HepG2 (cell line): ENCODE measurements around the gene HMCN2. TPM values are rescaled to one million over a fixed set of nuclear protein-coding genes. Genes with fewer than 3 reads are reported as not detected.

Source experiments
- ATF7 ChIP-seq, 2 experiments: fragments of 450-650 bp in 1 of 2; sonication (generic) in 1 of 2; formaldehyde crosslinking in 1 of 2; IDR thresholded peaks; 2 replicates each; pipeline versions ENCODE4 v1.4.0 to v1.6.1; 2016 to 2020; ENCODE audit warnings: antibody characterized with exemption in 1 of 2, mild to moderate bottlenecking in 1 of 2, missing genetic modification reagents in 1 of 2
- ATRX ChIP-seq: sonication (generic); formaldehyde crosslinking; IDR thresholded peaks from 2 replicates; pipeline ENCODE4 v1.4.0; 2020; ENCODE audit warnings: missing genetic modification reagents, borderline replicate concordance
- MIER3 ChIP-seq: IDR thresholded peaks from 2 replicates; pipeline ENCODE4 v1.6.1; 2016; ENCODE audit warnings: missing compliant biosample characterization, borderline replicate concordance
- NR2F2 ChIP-seq: IDR thresholded peaks from 2 replicates; pipeline ENCODE4 v1.6.1; 2012; ENCODE audit warnings: low read depth, inconsistent platforms, borderline replicate concordance
- PAF1 ChIP-seq: IDR thresholded peaks from 2 replicates; pipeline ENCODE4 v1.6.1; 2016; ENCODE audit warnings: missing genetic modification reagents, missing compliant biosample characterization
- PREB ChIP-seq: sonication (generic); formaldehyde crosslinking; IDR thresholded peaks from 2 replicates; pipeline ENCODE4 v1.4.0; 2020; ENCODE audit warnings: missing genetic modification reagents
- SIN3A ChIP-seq: IDR thresholded peaks from 2 replicates; pipeline ENCODE4 v1.6.1; 2011; ENCODE audit warnings: low read depth, mild to moderate bottlenecking, control low read depth, low read length, borderline replicate concordance
- TCF7 ChIP-seq: sonication (generic); IDR thresholded peaks from 2 replicates; pipeline ENCODE4 v1.6.1; 2016; ENCODE audit warnings: antibody characterized with exemption, low read depth
- TFDP1 ChIP-seq: IDR thresholded peaks from 2 replicates; pipeline ENCODE4 v1.6.1; 2016; ENCODE audit warnings: missing compliant biosample characterization, missing genetic modification reagents, borderline replicate concordance
- TFDP2 ChIP-seq: sonication (generic); formaldehyde crosslinking; IDR thresholded peaks from 2 replicates; pipeline ENCODE4 v1.4.0; 2020; ENCODE audit warnings: missing genetic modification reagents
- ZBTB40 ChIP-seq, 2 experiments: fragments of 450-650 bp in 1 of 2; sonication (generic) in 1 of 2; formaldehyde crosslinking in 1 of 2; IDR thresholded peaks; 2 replicates each; pipeline versions ENCODE4 v1.6.1 to v1.8.0; 2016 to 2022; ENCODE audit warnings: antibody characterized with exemption in 1 of 2, mild to moderate bottlenecking in 1 of 2, missing genetic modification reagents in 1 of 2
- ZNF234 ChIP-seq: sonication (generic); formaldehyde crosslinking; conservative IDR thresholded peaks from 2 replicates; pipeline ENCODE4 v1.5.1; 2020; ENCODE audit warnings: mild to moderate bottlenecking, missing genetic modification reagents
- ZNF256 ChIP-seq: sonication (generic); formaldehyde crosslinking; conservative IDR thresholded peaks from 2 replicates; pipeline ENCODE4 v1.4.0; 2020; ENCODE audit warnings: missing genetic modification reagents
- ZNF282 ChIP-seq: fragments of 450-650 bp; IDR thresholded peaks from 2 replicates; pipeline ENCODE4 v1.6.1; 2018; ENCODE audit not compliant: partially characterized antibody
- ZNF382 ChIP-seq: sonication (generic); formaldehyde crosslinking; IDR thresholded peaks from 2 replicates; pipeline ENCODE4 v1.5.0; 2020; ENCODE audit warnings: missing genetic modification reagents, mild to moderate bottlenecking, borderline replicate concordance
- ZNF570 ChIP-seq: sonication (generic); formaldehyde crosslinking; IDR thresholded peaks from 2 replicates; pipeline ENCODE4 v1.4.0; 2020; ENCODE audit warnings: mild to moderate bottlenecking, missing genetic modification reagents, borderline replicate concordance
- polyA plus RNA-seq, 8 experiments: library from polyadenylated mRNA; depleted of rRNA in 3 of 8; stranded (reverse) in 7 of 8; unstranded in 1 of 8; fragments of >200 nt; fragmentation: Illumina TruSeq in 4 of 8; extraction: Trizol in 4 of 8; gene quantifications; 2 replicates each; pipeline versions ENCODE4 v1.2.1 to v1.2.3, GENCODE V29; 2011 to 2016; ENCODE audit warnings: low read depth in 4 of 8, missing spikeins in 1 of 8, mixed read lengths in 1 of 8; ENCODE audit not compliant: insufficient read depth in 1 of 8
- total RNA-seq, 5 experiments: library from RNA; depleted of rRNA; stranded (reverse); fragments of >200 nt; fragmentation: Illumina TruSeq; extraction: Trizol; gene quantifications; 2 replicates each; pipeline ENCODE4 v1.2.3, GENCODE V29; 2016; ENCODE audit warnings: low read depth in 1 of 5

The HMCN2 gene
- total and polyA plus RNA-seq, 2 of the 13 experiments (the other 11 are each of a cell fraction or from before 2014, with no cell fraction given), result 0.09 TPM; not detected in 1

GRCh38 chr9:130433168-130433946 is 167.8 kb downstream of the HMCN2 start (continued):
- TF ChIP-seq TFDP2 (CRISPR knock-in tag) (peak; percentile 59; the same call in 1 of the 2 replicates), ZNF256 (CRISPR knock-in tag) (no peak), PREB (CRISPR knock-in tag) (no peak), ZBTB40 (IDR thresholded peaks at IDR 0.05) (no peak), ZBTB40 (CRISPR knock-in tag; IDR thresholded peaks at IDR 0.05) (no peak), MIER3 (CRISPR knock-in tag) (no peak), ZNF234 (CRISPR knock-in tag) (no peak), TCF7 (no peak), TFDP1 (CRISPR knock-in tag) (peak; percentile 37; the same call in 1 of the 2 replicates), ATF7 (IDR thresholded peaks at IDR 0.05) (no peak), ATF7 (CRISPR knock-in tag; IDR thresholded peaks at IDR 0.05) (no peak; the same call in 1 of the 2 replicates), ZNF382 (CRISPR knock-in tag) (no peak), SIN3A (no peak), NR2F2 (peak; percentile 83), PAF1 (no peak), ATRX (CRISPR knock-in tag) (no peak), ZNF282 (no peak), ZNF570 (CRISPR knock-in tag) (no peak)
